ENCODE results near the gene CABP4. TPM values are rescaled to one million over a fixed set of nuclear protein-coding genes. Genes with fewer than 3 reads are reported as not detected.

Gene CABP4
- total RNA-seq = 1 to 10 TPM; 1.5 to 4.7 (median 2.3) TPM

DNA sequence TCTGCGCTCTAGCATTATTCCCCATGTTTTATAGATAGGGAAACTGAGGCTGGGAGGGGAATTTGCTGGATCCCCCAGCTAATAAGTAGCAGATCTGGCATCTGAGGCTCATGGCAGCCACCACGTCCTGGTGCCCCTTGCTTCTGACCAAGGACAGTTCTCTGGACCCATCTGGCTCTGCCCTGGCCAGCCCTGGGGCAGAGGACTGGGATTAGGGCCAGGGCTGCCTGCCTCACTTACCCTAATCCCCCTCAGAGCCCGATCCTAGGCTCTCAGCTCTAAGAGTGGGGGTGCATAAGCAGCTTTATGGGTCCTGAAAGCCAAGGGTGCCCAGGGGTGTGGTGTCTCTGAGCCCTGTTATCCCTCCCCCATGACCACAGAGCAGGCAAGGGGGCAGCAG lies at the start of gene CABP4:
TSS of gene CABP4 (plus strand) at position 301 of the 400 bp plus-strand sequence. CDS start at position 371, 70 bp downstream.
- H3K36me3 ChIP-seq = no peaks in the 10 kb centered on the region
- peaks cover 0 to 5% (median 4%) of the 10 kb centered on the region in 4 donors for H3K4me1 ChIP-seq
- H3K4me3 ChIP-seq = no peak within 1 kb of the TSS
- DNase-seq (no peak), ATAC-seq (ENCODE audit: low FRiP score in 2 of 2) (no peak)
- H3K27me3 ChIP-seq = no peaks in the 10 kb centered on the region
- H3K9me3 ChIP-seq = no peaks in the 10 kb centered on the region
- H3K27ac ChIP-seq = no peak within 1 kb of the TSS
- WGBS, 2 donors = 77 to 96% methylated on average over 2 to 3 of the region's 3 CpGs
- no peak for TF ChIP-seq POLR2A (IDR thresholded peaks at IDR 0.05)
- no peak for TF ChIP-seq EP300 (IDR thresholded peaks at IDR 0.05)
- TF ChIP-seq POLR2AphosphoS5 (IDR thresholded peaks at IDR 0.05) = no peak
- TF ChIP-seq, protein P1, sequence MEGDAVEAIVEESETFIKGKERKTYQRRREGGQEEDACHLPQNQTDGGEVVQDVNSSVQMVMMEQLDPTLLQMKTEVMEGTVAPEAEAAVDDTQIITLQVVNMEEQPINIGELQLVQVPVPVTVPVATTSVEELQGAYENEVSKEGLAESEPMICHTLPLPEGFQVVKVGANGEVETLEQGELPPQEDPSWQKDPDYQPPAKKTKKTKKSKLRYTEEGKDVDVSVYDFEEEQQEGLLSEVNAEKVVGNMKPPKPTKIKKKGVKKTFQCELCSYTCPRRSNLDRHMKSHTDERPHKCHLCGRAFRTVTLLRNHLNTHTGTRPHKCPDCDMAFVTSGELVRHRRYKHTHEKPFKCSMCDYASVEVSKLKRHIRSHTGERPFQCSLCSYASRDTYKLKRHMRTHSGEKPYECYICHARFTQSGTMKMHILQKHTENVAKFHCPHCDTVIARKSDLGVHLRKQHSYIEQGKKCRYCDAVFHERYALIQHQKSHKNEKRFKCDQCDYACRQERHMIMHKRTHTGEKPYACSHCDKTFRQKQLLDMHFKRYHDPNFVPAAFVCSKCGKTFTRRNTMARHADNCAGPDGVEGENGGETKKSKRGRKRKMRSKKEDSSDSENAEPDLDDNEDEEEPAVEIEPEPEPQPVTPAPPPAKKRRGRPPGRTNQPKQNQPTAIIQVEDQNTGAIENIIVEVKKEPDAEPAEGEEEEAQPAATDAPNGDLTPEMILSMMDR (IDR thresholded peaks at IDR 0.05) = no peak

DNA sequence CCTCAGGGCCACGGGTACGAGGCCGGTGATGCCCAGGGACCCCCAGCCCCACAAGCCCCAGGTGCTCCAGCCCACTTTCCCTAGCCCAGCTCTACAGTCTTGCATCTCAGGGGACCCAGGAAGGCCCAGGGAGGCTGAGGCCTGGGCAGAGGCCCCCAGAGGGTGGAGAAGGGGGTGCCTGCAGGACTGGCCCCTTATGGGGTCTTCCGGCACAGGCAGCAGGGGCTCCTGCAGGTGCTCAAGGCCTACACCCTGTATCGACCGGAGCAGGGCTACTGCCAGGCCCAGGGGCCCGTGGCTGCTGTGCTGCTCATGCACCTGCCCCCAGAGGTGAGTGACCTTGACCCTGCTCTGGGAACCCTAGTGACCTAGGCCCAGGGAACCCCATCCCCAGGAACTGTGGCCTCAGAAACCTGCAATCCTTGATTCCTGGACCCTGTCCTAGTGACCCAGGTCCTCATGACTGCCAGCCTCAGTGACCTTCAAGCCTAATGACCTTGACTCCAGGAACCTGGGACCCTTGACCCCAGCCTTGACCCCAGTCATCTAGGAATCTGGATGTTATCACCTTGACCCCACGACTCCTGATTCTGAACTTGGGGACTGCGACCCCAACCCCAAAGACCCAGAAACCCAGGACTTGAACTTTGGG lies 49.3 kb upstream of the CABP4 start:
- H3K27ac ChIP-seq = peak overlapping the region in 1 of 4 donors; percentile 95
- H3K36me3 ChIP-seq = no peaks in the 10 kb centered on the region
- peak overlapping the region in 1 of 4 donors; percentile 51 for H3K4me3 ChIP-seq
- H3K27me3 ChIP-seq = no peaks in the 10 kb centered on the region
- 67 to 84% methylated on average over 2 to 6 of the region's 9 CpGs for WGBS, 2 donors
- TF ChIP-seq POLR2A (IDR thresholded peaks at IDR 0.05) (no peak), POLR2AphosphoS5 (IDR thresholded peaks at IDR 0.05) (no peak), EP300 (IDR thresholded peaks at IDR 0.05) (no peak)
- TF ChIP-seq, protein P1 (IDR thresholded peaks at IDR 0.05) = no peak
- H3K4me1 ChIP-seq = peaks cover 21 to 57% (median 41%) of the 10 kb centered on the region in 4 donors
- no peaks in the 10 kb centered on the region for H3K9me3 ChIP-seq
- ATAC-seq (ENCODE audit: low FRiP score in 2 of 2) (no peak), DNase-seq (peak in 1 of 2 donors; percentile 69)

DNA sequence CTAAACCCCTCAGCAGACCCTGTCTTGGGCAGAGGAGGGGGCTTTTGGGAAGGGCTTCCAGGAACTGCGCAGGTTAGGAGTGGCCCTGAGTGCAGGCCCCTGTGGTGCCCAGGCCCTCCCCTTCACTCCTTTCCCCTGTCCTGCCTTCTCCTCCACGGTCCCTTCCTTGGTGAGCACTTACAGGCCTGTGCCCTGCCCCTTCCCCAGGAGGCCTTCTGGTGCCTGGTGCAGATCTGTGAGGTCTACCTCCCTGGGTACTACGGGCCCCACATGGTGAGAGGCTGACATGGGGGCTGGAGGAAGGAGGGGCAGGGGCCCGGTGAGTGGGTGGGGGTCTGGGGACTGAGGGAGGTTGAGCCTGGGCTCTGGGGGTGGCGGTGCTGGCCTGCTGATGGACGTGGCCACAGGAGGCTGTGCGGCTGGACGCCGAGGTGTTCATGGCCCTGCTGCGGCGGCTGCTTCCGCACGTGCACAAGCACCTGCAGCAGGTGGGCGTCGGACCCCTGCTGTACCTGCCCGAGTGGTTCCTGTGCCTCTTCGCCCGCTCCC lies 48.7 kb upstream of the CABP4 start:
- ATAC-seq (ENCODE audit: low FRiP score in 2 of 2) (no peak), DNase-seq (peak in 1 of 2 donors; percentile 80)
- WGBS, 2 donors = 71 to 85% methylated on average over 9 to 15 of the region's 18 CpGs
- Histone ChIP-seq H3K27me3 (no peaks in the 10 kb centered on the region), H3K4me1 (peaks cover 20 to 52% (median 37%) of the 10 kb centered on the region in 4 donors), H3K36me3 (no peaks in the 10 kb centered on the region), H3K27ac (peak overlapping the region in 1 of 4 donors; percentile 39), H3K4me3 (no peak overlapping the region), H3K9me3 (no peaks in the 10 kb centered on the region)
- no peak for TF ChIP-seq POLR2AphosphoS5 (IDR thresholded peaks at IDR 0.05)
- TF ChIP-seq POLR2A (IDR thresholded peaks at IDR 0.05) = no peak
- TF ChIP-seq, protein P1 (IDR thresholded peaks at IDR 0.05) = no peak
- no peak for TF ChIP-seq EP300 (IDR thresholded peaks at IDR 0.05)

DNA sequence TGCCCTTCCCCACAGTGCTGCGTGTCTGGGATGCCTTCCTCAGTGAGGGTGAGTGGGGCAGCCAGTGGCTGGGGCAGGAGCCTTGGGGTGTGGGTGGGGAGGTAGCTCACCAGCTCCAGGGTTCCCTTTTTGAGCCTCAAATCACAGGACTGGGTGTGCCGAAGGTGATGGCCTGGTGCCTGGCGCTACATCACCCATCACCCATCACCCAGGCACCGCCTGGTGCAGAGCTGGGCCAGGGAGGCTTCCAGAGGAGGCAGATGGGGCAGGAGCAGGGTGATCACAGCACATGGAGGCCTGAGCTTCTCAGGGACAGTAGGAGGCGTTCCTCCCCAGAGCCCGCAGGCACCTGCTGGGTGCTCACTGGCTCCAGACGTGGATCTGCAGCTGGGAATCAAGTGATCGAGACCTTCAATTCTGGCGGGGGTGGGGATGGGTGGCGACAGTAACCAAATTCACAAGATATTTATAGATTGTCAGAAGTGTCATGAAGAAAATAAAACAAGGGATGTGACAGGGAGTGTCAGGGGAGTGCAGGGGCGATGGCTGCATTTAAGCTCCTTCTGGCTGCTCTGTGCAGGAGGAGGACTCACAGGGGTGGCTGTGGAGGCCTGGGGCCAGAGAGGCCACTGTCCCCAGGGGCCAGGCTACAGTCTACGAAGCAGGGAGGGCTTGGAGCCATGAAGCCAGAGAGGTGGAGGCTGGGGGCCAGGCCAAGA lies 48.0 kb upstream of the CABP4 start:
- Histone ChIP-seq H3K4me1 (peaks cover 19 to 50% (median 35%) of the 10 kb centered on the region in 4 donors), H3K27me3 (no peaks in the 10 kb centered on the region), H3K9me3 (no peaks in the 10 kb centered on the region), H3K36me3 (no peaks in the 10 kb centered on the region), H3K27ac (peak overlapping the region in 1 of 4 donors; percentile 39), H3K4me3 (no peak overlapping the region)
- peak in 1 of 2 donors; percentile 66 for DNase-seq
- 59 to 60% methylated on average over 8 to 12 of the region's 12 CpGs for WGBS, 2 donors
- no peak for ATAC-seq (ENCODE audit: low FRiP score in 2 of 2)
- TF ChIP-seq EP300 (IDR thresholded peaks at IDR 0.05) (no peak), POLR2A (IDR thresholded peaks at IDR 0.05) (no peak), POLR2AphosphoS5 (IDR thresholded peaks at IDR 0.05) (no peak)
- TF ChIP-seq, protein P1 (IDR thresholded peaks at IDR 0.05) = no peak
